ENCODE data around the gene ACAP3. TPM values are rescaled to one million over a fixed set of nuclear protein-coding genes. Genes with fewer than 3 reads are reported as not detected.

Gene ACAP3, protein sequence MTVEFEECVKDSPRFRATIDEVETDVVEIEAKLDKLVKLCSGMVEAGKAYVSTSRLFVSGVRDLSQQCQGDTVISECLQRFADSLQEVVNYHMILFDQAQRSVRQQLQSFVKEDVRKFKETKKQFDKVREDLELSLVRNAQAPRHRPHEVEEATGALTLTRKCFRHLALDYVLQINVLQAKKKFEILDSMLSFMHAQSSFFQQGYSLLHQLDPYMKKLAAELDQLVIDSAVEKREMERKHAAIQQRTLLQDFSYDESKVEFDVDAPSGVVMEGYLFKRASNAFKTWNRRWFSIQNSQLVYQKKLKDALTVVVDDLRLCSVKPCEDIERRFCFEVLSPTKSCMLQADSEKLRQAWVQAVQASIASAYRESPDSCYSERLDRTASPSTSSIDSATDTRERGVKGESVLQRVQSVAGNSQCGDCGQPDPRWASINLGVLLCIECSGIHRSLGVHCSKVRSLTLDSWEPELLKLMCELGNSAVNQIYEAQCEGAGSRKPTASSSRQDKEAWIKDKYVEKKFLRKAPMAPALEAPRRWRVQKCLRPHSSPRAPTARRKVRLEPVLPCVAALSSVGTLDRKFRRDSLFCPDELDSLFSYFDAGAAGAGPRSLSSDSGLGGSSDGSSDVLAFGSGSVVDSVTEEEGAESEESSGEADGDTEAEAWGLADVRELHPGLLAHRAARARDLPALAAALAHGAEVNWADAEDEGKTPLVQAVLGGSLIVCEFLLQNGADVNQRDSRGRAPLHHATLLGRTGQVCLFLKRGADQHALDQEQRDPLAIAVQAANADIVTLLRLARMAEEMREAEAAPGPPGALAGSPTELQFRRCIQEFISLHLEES
- total RNA-seq = 105 TPM

DNA sequence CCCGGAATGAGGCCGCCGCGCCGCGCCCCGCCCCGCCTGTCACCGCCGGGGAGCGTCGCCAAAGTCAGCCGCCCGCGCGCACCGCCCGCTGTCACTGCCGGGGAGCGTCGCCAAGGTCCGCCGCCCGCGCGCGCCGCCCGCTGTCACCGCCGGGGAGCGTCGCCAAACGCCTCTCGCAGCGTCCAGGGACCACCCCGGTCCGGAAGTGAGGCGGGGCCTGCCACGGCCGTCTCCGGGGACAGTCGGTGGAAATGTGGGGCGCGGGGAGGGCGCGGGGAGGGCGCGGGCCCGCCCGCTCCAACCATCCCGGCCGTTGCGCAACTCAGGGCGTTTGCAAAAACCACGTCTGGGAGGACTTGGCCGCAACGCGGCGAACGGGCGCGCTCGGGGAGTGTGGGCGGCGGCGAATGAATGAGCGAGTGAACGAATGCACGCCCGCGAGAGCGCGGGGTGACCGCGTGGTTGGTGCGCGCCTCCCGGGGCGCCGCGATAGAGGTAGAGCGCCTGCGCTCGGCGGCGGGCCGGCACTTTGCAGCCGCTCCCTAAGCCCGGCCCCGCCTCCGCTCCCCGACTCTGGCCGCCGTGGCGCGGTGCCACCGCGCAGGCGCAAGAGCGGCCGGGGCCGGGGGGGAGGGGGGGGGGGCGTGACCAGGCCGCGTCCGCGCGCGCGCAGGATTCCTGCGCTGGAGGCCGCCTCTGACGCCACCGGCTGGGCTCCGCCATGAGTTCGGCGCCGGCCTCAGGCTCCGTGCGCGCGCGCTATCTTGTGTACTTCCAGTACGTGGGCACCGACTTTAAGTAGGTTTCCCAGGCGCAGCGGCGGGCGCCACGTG is at the start of gene ACAP3, which contains the start of gene PUSL1:
TSS of gene ACAP3 (minus strand) at position 8 of the 833 bp plus-strand sequence. CDS start 115 bp downstream, outside the sequence.
TSS of gene PUSL1 (plus strand) at position 675 of the 833 bp plus-strand sequence. CDS start at position 722, 47 bp downstream.
- H3K27ac ChIP-seq = peak within 1 kb of the TSS; percentile 95
- H3K36me3 ChIP-seq = peaks cover 24 to 33% of the 10 kb centered on the region in 2 donors
- intact Hi-C loops (cut with DNase I) = loop anchor here (1.0 to 5.0 kb wide), 5 partner anchors 17 to 307 kb away; partner anchors contain the start of genes AURKAIP1, B3GALT6, CPTP and DVL1
- H3K4me3 ChIP-seq = peak within 1 kb of the TSS; percentile 94 to 99
- peaks cover 25 to 40% of the 10 kb centered on the region in 2 donors for H3K4me1 ChIP-seq
- H3K27me3 ChIP-seq = no peaks in the 10 kb centered on the region
- DNase-seq (ENCODE audit: low spot score in 2 of 2) = peak; percentile 63 to 92
- H3K9me3 ChIP-seq = no peaks in the 10 kb centered on the region
- TF ChIP-seq, protein P1, sequence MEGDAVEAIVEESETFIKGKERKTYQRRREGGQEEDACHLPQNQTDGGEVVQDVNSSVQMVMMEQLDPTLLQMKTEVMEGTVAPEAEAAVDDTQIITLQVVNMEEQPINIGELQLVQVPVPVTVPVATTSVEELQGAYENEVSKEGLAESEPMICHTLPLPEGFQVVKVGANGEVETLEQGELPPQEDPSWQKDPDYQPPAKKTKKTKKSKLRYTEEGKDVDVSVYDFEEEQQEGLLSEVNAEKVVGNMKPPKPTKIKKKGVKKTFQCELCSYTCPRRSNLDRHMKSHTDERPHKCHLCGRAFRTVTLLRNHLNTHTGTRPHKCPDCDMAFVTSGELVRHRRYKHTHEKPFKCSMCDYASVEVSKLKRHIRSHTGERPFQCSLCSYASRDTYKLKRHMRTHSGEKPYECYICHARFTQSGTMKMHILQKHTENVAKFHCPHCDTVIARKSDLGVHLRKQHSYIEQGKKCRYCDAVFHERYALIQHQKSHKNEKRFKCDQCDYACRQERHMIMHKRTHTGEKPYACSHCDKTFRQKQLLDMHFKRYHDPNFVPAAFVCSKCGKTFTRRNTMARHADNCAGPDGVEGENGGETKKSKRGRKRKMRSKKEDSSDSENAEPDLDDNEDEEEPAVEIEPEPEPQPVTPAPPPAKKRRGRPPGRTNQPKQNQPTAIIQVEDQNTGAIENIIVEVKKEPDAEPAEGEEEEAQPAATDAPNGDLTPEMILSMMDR (IDR thresholded peaks at IDR 0.05) = peak in 1 of 3 experiments; percentile 4

DNA sequence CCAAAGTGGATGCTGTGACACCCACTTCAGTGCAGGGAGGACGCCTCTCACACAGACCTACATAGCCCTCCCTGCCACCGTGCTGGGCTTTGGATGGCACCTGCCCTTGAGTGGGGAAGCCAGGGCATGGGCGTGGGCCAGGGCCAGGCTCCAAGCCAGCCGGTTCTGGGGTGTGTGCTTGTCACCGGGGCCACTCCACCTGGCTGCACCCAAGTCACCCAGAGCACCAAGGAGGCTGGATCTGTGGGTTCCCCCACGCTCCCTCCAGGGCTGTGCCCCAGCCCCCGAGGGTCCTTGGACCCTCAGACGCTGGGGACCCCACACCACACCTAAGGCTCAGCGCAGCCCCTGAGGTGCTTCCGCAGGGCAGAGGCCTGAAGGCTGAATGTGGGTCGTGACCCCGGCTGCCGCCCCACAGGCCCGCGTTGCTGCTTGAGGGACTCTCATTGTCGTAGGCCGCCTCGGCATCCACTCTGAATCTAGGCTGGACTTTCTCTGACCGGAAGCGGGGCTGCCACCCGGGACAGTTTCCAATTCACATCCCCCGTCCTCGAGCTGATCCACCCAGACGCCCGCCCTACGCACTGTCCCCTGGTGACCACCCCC is 49.2 kb upstream of the ACAP3 start:
- Histone ChIP-seq H3K27ac (peak overlapping the region; percentile 90 to 92), H3K4me3 (peak overlapping the region; percentile 54 to 65), H3K9me3 (no peaks in the 10 kb centered on the region), H3K36me3 (peaks cover 14 to 19% of the 10 kb centered on the region in 2 donors), H3K27me3 (no peaks in the 10 kb centered on the region), H3K4me1 (peaks cover 30 to 73% of the 10 kb centered on the region in 2 donors)
- intact Hi-C loops (cut with DNase I) = no loop called here
- TF ChIP-seq, protein P1 (IDR thresholded peaks at IDR 0.05) = no peak
- no peak for DNase-seq (ENCODE audit: low spot score in 2 of 2)

DNA sequence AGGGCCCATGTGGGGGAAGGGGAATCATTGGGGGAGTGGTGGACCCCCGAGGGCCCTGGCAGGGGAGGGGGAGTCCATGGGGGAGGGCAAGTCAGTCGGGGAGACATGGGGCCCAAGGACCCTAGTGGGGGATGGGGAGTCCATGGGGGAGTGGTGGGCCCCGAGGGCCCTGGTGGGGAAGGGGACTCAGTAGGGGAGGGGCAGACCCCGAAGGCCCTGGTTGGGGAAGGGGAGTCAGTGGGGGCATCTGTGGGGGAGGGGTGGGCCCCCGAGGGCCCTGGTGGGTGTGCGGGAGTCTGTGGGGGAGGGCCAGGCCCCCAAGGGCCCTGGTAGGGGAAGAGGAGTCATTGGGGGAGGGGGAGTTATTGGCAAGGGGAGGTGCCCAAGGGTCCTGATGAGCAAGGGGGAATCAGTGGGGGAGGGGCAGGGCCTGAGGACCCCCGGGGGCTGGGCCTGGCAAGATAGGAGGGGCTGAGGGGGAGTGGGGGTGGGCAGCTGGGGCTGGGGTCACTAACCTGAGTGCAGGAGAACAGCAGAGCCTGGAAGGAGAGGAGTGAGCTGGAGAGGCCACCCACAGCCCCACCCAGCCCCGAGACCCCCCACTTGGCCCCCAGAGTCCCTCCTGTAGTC is 48.6 kb upstream of the ACAP3 start:
- intact Hi-C loops (cut with DNase I) = no loop called here
- TF ChIP-seq, protein P1 (IDR thresholded peaks at IDR 0.05) = no peak
- no peak for DNase-seq (ENCODE audit: low spot score in 2 of 2)
- Histone ChIP-seq H3K4me1 (peaks cover 35 to 74% of the 10 kb centered on the region in 2 donors), H3K4me3 (peak overlapping the region; percentile 54 to 65), H3K27ac (peak overlapping the region; percentile 90 to 92), H3K27me3 (no peaks in the 10 kb centered on the region), H3K9me3 (no peaks in the 10 kb centered on the region), H3K36me3 (peaks cover 14 to 19% of the 10 kb centered on the region in 2 donors)

DNA sequence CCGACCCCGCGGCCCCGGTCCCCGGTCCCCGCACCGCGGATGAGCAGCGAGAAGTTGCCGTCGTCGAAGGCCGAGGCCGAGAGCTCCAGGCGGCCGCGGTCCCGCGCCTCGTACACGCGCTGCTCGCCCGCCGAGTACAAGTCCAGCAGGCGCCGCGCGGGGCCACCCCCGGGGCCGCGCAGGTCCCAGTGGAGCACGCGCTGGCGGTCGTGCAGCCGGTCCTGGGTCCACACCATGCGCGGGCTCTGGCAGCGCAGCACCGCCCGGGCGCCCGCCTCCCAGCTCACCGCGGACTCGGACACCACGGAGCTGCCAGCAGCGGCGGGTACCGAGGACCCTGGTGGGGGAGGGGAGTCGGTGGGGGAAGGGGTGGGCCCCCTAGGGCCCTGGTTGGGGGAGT is 47.7 kb upstream of the ACAP3 start:
- TF ChIP-seq, protein P1 (IDR thresholded peaks at IDR 0.05) = no peak
- peaks cover 30 to 67% of the 10 kb centered on the region in 2 donors for H3K4me1 ChIP-seq
- H3K27me3 ChIP-seq = no peaks in the 10 kb centered on the region
- no peaks in the 10 kb centered on the region for H3K9me3 ChIP-seq
- no peak for DNase-seq (ENCODE audit: low spot score in 2 of 2)
- peak overlapping the region; percentile 90 to 92 for H3K27ac ChIP-seq
- intact Hi-C loops (cut with DNase I) = no loop called here
- H3K4me3 ChIP-seq = peak overlapping the region; percentile 54 to 65
- H3K36me3 ChIP-seq = peaks cover 14 to 19% of the 10 kb centered on the region in 2 donors

All from ascending aorta (tissue), 2 donors.